GM19240 (cell line): ENCODE data around the gene GLB1L.
"Not testable (repeated sequence)": the region's sequence is repeated elsewhere in the genome, so short reads cannot be mapped to it uniquely, and the experiment has no call there.

Source experiments
- DNase-seq: peaks from one replicate; pipeline ENCODE4 v3.0.0; 2011; ENCODE audit warnings: low spot score; ENCODE audit not compliant: insufficient read length

Gene GLB1L

DNA sequence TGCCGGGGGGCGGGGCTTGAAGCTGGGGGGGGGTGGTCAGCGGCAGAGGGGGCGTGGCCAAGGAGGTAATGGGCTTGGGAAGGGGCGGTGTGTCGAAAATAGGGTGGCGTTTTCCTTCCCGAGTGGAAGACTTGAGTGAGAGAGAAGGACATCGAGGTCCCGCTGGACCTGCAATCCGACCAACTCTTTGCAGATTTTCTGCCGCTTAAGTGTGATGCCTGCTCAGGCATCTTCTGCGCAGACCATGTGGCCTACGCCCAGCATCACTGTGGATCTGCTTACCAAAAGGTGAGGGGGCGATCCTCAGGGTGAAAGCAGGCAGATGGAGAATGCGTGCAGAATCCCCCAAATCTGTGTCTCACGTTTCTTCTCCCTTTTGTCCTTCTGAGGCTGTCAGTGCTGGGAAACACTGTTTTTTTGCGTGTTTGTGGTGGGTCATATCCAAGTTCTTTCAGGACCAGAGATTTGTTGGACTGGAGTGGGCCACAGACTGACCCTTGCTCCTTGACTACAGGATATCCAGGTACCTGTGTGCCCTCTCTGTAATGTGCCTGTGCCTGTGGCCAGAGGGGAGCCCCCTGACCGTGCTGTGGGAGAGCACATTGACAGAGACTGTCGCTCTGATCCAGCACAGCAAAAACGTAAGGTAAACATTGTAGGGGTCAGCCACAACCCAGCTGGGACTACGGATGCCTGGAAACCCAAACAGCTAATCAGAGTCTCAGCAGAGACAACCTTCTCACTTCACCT lies 37.9 kb downstream of the GLB1L start:
- no peak for DNase-seq

DNA sequence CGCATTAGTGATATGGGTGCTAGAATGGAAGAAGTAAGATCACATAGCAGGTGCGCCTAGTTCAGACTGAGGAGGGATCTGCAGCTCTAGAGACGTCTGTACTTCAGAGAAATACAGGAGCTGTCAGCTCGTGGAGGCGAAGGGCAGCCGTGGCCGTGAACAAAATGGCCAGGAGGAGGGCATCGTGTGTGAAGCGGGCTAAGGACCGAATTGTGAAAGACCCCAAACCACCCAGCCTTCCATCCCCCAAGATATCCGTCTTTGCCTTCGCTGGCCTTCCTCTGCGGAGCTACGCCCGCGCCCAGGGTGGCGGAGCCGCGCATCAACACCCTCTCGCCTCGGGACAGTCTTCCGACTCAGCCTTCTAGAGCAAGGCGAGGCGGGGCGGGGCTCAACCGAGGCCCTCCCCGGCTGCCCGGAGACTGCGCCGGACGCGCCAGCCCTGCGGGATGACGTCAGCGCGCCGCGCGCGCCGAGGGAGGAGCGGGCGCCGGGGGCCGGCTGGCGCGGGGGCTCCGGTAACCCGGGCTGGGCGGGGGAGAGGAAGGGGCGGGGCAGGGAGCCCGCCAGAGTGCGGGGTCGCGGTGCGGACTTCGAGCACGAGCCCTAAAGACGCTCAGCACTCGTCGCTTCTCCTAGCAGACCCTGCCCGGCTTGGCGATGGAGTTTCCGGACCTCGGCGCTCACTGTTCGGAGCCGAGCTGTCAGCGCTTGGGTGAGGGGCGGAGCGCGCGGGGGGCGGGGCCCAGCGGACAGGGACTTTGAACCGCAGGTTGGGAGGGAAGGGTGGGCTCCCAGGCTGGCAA lies 38.7 kb downstream of the GLB1L start, which contains the start of gene ZFAND2B:
Gene ZFAND2B (plus strand): TSS at position 455 of the 806 bp plus-strand sequence. CDS start 206 bp downstream, at position 661.
- DNase-seq = peak; percentile 97

DNA sequence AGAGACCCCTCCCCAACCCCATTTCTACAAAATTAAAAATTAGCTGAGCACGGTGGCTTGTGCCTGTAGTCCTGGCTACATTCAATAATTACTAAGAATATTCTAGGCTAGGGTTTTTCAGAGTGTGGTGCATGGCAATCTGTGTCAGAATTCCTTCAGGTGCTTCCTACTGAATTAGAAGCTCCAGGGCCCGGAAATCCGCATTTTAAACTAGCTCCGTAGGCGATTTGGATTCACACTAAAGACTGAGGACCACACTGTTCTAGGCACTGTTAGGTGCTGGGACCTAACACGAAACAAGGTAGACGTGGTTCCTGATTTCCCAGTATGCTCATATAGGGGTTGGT lies 39.3 kb downstream of the GLB1L start:
- no peak for DNase-seq

DNA sequence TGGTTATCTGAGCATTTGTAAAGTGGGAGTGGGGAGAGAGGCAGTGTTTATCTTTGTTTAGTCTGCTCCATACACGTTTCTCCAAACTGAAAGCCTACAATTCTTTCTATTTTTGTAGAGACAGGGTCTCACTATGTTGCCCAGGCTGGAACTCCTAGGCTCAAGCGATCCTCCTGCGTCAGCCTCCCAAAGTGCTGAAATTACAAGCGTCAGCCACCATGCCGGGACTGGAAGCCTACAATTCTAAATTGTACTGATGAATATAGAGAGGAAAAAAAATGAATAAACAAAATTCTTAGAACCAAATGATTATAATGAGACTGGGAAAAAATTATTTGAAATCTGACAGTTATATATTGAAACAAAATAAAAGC lies 40.1 kb downstream of the GLB1L start:
- no peak for DNase-seq

DNA sequence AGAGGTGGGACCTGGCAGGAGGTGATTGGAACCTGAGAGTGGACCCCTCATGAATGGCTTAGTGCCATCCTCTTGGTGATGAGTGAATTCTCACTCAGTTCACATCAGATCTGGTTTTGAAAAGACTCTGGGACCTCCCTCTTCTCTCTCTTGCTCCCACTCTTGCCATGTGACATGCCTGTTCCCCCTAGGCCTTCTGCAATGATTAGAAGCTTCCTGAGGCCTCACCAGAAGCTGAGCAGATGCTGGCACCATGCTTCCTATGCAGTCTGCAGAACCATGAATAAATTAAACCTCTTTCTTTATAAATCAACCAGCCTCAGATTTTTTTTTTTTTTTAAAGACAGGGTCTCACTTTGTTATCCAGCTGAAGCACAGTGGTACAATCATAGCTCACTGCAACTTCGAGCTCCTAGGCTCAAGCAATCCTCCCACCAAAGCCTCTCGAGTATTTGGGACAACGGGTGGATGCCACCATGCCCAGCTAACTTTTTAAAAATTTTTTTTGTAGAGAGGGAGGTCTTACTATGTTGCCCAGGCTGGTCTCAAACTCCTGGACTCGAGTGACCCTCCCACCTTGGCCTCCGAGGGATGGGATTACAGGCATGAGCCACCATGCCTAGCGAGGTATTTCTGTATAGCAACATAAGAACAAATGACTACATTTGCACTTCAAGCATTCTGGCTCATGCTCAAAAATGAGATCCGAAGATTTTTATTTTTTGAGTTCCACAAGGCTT lies 40.6 kb downstream of the GLB1L start:
- no peak for DNase-seq

DNA sequence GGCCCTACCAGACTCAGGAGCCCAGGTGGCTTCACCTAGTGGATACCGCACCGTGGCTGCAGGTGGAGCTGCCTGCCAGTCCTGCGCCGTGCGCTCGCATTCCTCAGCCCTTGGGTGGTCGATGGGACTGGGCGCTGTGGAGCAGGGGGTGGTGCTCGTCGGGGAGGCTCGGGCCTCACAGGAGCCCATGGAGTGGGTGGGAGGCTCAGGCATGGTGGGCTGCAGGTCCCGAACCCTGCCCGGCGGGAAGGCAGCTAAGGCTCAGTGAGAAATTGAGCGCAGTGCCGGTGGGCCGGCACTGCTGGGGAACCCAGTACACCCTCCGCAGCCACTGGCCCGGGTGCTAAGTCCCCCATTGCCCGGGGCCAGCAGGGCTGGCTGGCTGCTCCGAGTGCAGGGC lies 43.9 kb downstream of the GLB1L start:
- DNase-seq = not testable (repeated sequence)

DNA sequence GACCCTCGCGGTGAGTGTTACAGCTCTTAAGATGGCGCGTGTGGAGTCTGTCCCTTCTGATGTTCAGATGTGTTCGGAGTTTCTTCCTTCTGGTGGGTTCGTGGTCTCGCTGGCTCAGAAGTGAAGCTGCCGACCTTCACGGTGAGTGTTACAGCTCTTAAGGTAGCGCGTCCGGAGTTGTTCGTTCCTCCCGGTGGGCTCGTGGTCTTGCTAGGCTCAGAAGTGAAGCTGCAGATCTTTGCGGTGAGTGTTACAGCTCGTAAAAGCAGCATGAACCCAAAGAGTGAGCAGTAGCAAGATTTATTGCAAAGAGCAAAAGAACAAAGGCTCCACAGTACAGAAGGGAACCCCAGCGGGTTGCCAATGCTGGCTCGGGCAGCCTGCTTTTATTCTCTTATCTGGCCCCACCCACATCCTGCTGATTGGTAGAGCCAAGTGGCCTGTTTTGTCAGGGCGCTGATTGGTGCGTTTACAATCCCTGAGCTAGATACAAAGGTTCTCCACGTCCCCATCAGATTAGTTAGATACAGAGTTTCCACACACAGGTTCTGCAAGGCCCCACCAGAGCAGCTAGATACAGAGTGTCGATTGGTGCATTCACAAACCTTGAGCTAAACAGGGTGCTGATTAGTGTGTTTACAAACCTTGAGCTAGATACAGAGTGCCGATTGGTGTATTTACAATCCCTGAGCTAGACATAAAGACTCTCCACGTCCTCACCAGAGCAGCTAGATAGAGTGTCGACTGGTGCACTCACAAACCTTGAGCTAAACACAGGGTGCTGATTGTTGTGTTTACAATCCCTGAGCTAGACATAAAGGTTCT lies 44.5 kb downstream of the GLB1L start:
- not testable (repeated sequence) for DNase-seq

DNA sequence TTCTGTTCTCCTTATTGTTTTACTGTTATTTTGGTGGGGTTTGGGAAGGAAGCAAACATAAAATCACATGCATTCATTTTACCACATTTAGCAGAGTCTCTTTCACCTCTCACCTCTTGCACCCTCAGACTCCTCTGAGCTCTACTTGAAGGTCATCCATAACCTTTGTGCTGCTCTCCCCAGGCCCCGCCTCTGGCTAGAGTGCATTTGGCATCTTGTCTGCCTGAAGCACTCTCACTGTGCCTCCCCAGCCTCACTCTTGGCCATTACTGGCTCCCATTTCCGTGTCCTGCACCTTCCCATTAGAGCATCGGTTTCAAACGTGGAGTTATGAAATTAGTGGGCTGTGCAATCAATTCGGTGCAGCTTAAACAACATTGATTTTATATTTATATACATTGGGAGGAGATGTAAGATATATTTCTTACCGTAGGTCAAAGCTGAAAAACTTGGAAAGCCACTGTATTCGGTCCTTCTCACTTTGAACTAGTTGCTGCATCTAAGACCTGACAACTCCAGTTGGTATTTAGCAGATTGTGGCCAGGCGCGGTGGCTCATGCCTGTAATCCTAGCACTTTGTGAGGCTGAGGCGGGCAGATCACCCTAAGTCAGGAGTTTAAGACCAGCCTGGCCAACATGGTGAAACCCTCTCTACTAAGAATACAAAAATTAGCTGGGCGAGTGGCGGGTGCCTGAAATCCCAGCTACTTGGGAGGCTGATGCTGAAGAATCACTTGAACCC lies 45.6 kb downstream of the GLB1L start:
- no peak for DNase-seq

DNA sequence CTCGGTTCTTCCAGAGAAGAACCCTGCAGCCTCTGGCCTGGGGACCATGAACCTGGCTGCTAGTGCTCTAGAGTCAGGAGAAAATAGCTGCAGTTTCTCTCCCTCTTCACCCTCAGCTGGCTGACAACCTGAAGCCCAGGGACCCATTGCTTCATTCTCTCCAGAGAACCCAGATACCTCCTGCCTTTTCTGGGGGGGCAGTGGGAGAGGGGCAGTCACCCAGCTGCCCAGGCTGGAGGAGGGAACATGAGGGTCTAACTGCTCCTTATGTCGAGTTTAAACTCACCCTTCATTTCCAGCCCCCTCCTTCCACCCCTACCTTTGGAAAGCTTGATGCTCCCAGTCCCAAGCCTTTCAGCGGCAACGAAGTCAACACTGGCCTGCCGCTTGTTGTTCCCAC lies 46.3 kb downstream of the GLB1L start:
- DNase-seq = no peak

DNA sequence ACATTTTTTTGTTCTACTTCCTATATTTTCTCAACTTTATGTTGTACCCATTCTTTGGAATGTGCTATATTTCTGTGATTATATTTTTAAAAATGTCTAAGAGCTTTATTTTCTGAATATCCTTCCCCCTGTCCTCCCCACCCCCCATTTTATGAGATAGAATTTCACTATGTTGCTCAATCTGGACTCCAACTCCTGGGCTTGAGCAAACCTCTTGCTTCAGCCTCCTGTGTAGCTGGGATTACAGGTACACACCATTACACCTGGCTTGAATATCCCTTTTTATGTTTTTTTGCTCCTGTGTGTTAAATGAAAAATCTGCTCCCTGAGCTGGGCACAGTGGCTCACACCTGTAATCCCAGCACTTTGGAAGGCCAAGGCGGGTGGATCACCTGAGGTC lies 47.9 kb downstream of the GLB1L start:
- DNase-seq = no peak

DNA sequence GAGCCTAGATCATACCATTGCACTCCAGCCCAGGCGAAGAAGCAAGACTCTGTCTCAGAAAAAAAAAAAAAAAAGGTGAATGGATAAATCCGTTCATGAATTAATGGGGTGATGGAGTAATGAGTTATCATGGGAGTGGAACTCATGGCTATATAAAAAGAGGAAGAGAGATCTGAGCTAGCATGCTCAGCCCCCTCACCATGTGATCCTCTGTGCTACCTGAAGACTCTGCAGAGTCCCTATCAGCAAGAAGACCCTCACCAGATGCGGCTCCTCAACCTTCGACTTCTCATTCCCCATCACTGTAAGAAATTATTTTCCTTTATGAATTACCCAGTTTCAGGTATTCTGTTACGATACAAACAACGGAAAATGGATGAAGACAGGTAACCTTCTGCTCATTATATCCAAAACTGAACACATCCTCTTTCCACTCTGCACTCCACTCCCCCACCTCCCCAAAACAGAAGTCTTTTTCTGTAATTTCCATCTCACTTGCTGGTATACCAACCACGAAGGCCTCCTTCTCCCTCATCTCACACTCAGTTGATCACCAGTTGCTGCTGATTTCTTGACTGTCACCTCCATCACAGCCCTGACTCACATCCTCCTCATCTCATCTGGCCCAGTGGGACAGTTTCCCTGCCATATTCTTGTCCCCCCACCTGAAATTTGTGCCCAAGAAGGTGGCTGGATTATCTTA lies 58.3 kb downstream of the GLB1L start:
- no peak for DNase-seq
